ENCODE data around the gene ADD1. TPM values are rescaled to one million over a fixed set of nuclear protein-coding genes. Genes with fewer than 3 reads are reported as not detected.
"Not testable (repeated sequence)": the region's sequence is repeated elsewhere in the genome, so short reads cannot be mapped to it uniquely, and the experiment has no call there.

The ADD1 gene
- total RNA-seq, 2 donors from 2014 or later = 250 to 254 TPM

DNA sequence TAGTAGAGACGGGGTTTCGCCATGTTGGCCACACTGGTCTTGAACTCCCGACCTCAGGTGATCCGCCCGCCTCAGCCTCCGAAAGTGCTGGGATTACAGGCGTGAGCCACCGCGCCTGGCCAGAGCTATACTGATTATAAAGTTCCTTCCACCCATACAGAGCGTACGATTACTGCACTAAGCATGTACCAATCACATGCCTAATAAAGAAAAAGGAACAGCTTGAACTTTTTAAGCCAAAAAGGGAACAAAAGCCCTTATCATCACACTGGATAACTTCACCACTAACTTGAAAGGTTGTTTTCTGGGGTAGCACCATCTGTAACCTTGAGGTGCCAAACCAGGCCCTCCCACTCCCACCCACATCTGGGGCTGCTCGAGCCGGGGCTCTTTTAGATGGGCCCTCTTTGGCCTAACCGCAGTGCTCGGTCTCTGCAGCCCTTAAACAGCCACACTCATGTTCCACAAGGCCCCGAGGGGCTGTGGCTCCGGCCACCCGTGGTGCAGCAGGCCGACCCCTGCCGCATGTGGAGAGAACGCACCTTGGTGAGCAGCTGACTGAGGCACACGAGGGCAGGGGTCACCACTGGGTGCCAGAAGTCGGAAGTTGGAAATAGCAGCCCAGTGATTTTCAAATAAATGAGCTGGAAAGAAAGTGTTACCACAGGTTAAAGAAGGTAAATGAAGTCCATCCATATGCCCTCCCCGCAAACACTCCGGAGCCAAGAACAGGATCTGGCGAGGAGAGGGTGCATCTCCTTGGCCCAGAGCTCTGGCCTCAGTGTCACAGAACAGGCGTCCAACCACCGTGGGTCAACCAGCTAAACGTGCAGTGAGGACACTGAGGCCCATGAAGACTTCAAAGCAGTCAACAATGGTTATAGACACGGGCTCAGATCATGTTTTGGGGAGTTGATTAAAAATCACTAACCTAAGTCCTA, 101.2 kb downstream of the ADD1 start:
- intact Hi-C loops (cut with DNase I, micrococcal nuclease) = no loop called here
- DNase-seq = no peak
- no peak for ATAC-seq

DNA sequence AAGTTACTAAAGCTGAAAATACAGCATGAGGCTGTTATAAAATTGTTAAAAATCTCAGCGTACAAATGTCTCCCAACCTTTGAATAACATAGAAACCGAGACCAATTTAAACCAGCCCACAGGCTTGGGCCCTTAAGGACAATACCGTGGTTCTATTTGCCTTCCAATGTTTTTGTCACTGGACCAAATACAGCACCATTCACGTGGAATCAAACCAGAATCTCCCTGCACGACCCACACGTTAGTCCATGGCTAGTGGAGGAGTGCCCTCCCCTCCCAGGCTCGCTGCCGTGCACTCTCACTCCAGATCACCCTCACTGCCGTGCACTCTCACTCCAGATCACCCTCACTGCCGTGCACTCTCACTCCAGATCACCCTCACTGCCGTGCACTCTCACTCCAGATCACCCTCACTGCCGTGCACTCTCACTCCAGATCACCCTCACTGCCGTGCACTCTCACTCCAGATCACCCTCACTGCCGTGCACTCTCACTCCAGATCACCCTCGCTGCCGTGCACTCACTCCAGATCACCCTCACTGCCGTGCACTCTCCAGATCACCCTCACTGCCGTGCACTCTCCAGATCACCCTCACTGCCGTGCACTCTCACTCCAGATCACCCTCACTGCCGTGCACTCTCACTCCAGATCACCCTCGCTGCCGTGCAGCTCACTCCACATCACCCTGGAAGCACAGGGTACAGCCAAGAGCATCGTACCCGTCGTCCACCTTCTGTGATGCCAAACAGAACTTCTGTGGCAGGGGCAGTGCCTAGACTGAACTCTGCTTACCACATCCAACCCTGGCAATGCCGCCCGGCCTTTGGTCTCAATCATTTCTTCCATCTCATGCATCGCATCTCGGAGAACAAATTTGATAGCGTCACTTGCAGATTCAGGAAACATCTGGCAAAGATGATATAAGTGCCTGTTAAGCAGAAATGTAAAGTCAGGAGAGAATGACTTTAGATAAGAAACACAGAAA, 102.3 kb downstream of the ADD1 start:
- DNase-seq; intact Hi-C loops (cut with DNase I, micrococcal nuclease); ATAC-seq: not testable (repeated sequence)

DNA sequence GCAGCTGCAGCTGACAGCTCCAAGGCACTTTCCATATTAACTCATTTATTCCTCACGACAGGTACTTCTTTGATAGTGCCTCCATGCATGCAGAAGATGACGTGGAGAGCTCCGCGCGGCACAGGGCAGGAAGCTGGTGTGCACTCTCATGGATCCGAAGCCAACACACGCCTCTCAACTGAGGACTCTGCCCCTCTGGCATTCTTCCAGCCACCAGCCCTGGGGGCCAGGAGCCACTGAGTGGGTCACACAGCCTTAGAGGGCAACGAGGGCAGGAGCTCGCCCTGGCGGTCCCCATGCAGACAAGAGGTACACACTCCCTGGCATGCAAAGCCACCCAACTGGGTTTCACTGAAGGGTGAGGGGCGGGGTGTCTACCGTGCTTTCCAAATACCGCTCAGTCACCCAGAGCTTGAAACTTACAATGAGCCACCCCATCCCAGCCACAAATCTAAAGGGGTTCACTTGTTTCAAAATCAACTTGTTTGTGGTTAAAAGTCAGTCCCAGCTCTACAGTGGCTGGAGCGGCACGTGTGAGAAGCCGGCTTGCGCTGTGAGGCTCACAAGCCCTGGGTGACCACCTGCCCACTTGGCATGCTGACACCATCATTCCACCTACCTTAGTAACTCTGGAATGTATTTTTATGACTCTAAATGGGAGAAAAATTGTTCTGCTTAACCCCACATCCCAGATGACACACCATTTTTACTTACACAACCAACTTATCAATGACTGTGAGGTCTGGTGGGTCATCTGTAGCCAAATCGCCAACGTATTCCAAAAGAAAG, 103.4 kb downstream of the ADD1 start:
- intact Hi-C loops (cut with DNase I, micrococcal nuclease) = no loop called here
- DNase-seq (no peak), ATAC-seq (no peak)

DNA sequence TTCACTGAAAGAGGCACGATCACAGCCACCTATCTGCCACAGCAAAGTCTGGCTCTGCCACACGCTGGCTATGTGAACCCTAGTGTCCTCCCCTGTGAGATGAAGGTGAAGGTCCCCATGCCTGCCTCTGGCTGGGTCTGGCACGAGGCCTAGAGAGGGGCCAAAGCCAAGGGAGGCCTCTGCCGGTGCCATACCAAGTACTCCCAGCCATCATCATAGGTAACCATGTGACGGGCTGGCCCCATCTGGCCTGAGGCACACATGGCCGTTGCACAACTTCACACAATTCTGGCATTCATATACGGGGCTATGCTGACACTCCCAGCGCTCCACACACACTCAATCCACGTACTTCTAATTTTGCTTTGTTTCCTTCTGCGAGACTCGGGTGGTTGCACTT, 104.3 kb downstream of the ADD1 start:
- DNase-seq = no peak
- intact Hi-C loops (cut with DNase I, micrococcal nuclease) = no loop called here
- no peak for ATAC-seq

DNA sequence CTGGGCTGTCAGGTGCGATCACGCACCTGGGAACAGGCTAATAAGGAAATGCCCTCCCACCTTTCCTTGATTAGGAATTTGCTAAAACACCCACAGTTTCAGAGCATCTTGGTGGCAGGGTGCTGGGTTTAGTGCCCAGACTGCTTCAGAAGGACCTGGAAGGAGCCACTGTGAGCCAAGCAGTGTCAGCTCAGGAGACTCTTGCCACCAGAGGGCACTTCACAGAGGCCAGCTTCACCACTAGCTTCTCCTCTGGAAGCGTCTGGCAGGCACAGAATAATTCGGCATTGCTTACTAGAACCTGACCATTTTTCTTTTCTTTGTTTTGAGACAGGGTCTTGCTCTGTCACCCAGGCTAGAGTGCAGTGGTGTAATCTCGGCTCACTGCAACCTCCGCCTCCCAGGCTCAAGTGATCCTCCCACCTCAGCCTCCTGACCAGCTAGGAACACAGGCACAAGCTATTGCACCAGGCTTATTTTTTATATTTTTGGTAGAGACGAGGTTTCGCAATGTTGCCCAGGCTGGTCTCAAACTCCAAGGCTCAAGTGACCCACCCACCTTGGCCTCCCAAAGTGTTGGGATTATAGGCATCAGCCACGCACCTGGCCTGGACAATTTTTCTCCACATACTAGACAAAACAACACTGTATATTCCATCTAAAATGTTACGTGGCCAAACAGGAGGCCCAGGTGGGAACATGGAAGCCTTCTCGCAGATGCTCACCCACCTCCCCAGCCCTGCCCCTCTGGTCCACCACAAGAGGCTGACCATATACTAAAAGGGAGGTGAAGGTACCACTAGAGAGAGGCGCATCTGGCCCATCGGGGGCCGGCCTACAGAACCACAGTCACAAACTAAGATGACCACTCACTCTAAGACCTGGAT, 105.5 kb downstream of the ADD1 start:
- ATAC-seq (peak; percentile 71), DNase-seq (peak in 1 of 2 donors; percentile 47)
- intact Hi-C loops (cut with DNase I, micrococcal nuclease) = no loop called here

DNA sequence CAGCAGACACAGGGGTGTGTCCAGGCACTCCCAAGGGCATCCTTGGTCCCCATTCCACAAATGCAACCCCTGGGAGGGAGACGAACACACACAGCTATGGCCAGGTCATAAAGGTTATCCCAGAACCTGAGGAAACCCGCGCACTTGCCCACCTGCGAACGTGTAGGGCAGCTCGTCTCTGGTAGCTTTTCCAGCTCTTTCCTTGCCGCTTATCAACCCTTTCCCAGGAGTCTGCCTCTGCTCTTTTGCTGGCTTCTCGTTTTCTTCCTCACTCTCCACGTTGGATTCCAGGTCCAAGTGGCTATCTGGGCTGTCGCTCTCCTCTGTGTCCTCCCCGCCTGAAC, 106.1 kb downstream of the ADD1 start:
- intact Hi-C loops (cut with DNase I, micrococcal nuclease) = no loop called here
- ATAC-seq (no peak), DNase-seq (no peak)

DNA sequence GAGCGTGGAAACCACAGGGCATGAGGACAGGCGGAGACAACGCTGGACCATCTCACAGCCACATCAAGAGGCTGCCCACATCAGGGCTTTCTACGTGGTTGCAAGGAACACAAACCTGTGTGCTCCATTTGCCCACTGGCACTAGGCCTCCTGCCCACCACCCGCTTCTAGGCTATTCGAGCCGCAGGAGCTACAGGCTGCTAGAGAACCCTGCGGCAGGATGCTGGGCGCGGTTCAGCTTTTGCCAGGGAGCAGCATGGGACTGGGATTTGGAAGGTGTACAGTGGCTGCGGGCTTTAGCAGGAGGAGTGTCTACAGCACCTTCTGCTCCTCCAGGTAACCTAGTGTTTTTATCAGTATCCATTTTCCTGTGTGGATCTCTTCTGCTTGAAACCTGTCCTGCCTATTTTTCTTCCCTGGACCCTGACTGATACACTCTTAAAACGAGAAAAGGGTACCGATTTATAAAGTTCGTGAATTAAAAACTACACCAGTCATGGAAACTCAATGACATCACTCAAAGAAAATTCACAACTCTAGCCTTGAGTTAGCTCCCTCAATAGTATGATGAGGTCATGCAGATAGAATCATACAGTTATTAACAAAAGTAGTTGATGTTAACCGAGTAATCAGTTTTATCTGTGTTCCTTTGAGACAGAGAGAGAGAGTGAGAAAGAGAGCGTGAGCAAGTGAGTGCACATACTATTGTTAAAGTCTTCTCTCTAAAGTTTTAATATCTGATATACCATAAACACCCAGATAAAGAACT, 106.8 kb downstream of the ADD1 start:
- intact Hi-C loops (cut with DNase I, micrococcal nuclease) = no loop called here
- no peak for ATAC-seq
- DNase-seq = no peak

DNA sequence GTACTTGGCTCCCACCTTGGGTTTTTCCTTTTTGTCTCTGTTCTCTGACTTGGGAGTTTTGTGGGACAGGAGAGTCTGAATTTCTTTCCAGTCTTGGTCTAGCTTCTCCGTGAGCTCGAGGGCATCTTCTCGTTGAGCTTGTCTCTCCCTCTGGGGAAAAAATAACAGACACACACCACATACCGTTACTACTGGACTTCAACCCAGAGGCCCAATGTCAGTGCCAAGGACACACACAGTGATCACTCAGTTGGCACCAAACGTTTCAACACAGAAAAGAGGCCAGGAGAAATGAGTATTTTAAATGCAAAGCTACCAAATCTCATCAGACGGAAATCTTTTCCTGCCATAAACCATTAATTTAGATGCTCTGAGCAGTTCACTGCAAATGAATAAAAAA, 109.9 kb downstream of the ADD1 start:
- DNase-seq (no peak), ATAC-seq (no peak)
- intact Hi-C loops (cut with DNase I, micrococcal nuclease) = no loop called here

DNA sequence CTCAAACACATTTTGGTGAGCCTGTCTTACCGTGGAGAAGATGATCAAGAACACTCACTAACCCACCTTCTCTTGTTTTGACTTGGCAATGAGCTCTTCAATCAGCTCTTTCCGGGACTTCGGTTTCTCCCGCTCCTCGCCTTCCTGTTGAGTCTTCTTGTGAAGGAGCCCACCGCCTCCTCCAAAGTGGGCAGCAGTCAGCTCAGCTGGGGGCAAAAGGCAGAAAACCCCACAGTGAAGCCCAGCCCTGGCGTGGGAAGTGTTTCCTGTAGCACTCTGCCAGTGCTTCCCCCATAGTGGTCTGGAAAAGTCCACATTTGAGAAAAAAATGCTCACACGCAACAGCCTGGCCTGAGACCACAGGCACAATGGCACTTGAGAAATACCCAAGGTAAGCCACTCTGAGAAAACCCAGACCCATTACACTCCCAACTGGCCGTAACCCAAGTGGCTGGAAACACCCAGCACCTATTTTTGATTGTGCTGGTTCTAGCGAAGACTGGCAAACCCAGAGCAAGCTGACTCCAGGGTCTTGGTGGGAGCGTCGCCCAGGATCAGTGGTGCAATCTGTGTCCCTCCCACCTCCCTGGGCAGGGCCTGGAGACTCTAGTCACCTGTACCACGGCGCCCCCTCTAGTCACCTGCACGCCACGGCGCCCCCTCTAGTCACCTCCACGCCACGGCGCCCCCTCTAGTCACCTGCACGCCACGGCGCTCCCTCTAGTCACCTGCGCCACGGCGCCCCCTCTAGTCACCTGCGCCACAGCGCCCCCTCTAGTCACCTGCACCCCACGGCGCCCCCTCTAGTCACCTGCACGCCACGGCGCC, 110.9 kb downstream of the ADD1 start:
- DNase-seq (peak in 1 of 2 donors; percentile 38), ATAC-seq (peak; percentile 53)
- intact Hi-C loops (cut with DNase I, micrococcal nuclease) = no loop called here

DNA sequence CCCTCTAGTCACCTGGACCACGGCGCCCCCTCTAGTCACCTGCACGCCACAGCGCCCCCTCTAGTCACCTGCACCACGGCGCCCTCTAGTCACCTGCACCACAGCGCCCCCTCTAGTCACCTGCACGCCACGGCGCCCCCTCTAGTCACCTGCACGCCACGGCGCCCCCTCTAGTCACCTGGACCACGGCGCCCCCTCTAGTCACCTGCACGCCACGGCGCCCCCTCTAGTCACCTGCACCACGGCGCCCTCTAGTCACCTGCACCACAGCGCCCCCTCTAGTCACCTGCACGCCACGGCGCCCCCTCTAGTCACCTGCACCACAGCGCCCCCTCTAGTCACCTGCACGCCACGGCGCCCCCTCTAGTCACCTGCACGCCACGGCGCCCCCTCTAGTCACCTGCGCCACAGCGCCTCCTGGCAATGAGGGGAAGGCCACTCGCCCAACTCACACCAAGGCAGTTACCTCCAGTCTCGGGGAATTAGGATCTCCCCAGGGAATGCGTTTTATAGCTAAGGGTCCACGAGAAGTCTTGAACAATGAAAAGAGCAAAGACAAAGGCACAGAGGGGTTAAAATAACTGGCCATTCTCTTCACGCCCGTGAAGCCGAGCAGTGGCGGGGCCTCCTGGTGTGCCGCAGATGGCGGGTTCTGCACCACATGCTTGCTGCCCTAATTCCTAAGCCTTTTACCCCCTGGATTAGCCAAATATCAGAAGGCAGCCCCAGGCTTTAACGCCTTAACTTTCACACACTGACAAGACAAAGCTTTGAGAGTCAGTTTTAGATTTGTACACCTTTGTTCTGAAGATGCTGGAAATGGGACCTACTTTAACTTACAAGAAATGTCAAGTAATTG, 111.8 kb downstream of the ADD1 start:
- intact Hi-C loops (cut with DNase I, micrococcal nuclease); DNase-seq; ATAC-seq: not testable (repeated sequence)

DNA sequence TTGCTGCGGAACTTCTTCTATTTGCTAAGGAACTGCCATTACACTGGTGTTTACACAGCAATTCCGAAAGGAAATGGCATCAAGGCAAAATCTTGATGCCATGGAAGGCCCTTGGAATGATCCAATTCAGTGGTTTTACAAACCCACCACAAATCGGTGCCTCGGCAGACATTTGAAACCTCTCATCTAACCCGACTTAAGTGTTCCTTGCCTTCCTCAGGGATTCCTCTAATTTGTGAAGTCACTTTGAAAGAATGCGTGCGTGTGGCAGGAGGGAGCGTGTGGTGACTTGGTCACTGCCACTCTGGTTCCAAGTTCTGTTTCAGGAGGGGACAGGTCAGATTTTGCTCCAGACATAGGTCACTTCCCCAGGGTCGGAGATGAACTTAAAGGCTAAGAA, 114.8 kb downstream of the ADD1 start:
- no peak for DNase-seq
- ATAC-seq = no peak
- intact Hi-C loops (cut with DNase I, micrococcal nuclease) = no loop called here

DNA sequence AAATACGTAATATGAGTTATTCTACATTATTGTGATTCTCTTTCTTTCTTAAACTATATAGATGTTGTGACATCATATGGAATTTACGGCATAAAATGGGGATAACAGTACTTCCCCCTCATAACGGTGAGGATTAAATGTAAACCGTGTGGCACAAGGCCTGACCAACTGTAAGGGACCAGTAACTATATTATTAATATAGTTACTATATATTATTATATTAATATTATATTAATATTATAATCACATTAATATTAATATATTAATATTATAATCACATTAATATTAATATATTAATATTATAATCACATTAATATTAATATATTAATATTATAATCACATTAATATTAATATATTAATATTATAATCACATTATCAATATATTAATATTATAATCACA, 116.8 kb downstream of the ADD1 start:
- DNase-seq; ATAC-seq; intact Hi-C loops (cut with DNase I, micrococcal nuclease): not testable (repeated sequence)

DNA sequence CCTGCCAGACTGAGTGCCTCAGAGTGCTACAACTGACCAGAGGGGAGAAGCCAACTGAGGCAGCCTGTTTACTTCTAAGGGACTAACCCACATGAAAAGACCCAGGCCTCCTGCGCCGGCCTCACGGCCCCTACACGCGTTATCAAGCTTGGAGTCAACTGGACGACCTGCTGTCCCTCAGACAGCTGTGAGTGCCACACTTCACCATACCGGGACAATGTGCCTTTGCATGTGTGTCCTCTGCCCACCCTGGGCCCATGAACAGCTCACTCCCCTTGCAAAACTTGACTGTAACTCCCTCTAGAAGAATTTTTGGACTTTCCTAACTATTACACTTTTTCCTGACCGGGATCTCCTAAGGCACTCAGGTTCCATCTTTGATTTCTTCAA, 117.8 kb downstream of the ADD1 start:
- DNase-seq (no peak), ATAC-seq (no peak)
- intact Hi-C loops (cut with DNase I, micrococcal nuclease) = no loop called here

DNA sequence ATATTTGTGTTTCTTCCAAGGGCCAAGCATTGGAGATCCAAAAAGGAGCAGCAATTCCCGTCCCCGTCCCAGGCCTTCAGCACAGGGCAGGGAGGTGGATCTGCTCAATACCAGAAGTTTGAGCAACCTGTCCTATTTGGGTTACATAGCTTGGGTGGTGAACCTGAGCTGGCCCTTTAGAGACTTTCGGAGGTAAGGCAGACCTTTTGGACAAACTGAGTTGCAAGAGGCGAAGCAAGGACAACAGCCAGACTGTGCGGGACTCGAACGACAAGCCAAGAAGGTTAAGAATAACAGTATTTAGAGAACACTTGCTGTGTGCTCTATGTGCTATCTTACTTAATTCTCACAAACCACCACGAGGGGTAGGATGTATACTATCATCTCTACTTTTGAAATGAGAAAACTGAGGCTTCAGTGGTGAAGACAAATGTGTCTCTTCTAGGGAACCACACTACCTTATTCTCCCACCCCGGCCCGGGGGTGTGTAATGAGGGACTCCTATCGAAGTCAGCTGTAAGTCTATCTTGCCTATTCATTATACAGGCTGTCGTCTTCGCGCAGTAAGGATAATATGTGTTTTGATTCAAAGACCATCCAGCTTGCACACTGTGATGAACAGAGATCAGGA, 118.3 kb downstream of the ADD1 start:
- no peak for ATAC-seq
- DNase-seq = no peak
- intact Hi-C loops (cut with DNase I, micrococcal nuclease) = no loop called here

DNA sequence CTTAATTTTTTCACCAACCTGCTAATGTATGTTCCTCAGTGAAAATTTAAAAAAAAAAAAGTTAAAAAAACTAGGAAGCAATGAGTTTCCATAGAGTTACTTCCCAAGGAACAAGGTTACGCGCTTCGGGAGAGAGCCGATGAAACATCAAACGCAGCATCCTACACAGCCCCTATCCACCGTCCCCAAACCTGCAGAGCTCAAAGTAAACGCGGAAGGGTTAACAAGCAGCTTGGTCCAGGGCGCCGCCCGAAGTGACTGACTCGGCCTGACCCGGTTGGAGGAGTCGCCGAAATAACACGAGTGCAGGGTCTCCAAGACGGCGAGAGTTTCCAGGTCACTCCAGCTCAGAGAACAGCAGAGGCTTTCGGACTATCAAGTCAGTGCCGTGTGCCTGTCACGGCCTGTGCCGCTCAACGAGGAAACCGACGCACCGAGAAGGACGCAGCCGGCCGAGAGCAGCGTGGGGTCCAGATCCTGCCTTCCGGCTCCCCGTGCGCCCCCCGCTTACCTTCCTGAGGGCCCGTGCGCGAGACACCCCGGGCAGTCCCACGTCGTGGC, 119.0 kb downstream of the ADD1 start:
- DNase-seq (no peak), ATAC-seq (peak; percentile 36)
- intact Hi-C loops (cut with DNase I, micrococcal nuclease) = no loop called here
